K562 (cell line): ENCODE measurements around the gene PPP1R16B. TPM values are rescaled to one million over a fixed set of nuclear protein-coding genes. Genes with fewer than 3 reads are reported as not detected.

Experiments
- ATAC-seq: fragments of 200-7000 bp; cut with Tn5 transposase; 3 replicates; pipeline ENCODE4 v1.9.1; 2020; ENCODE audit warnings: moderate library complexity
- BruUV-seq: library from RNA; stranded (reverse); fragments of 400-500 nt; replicated peaks from 2 replicates; lab custom pipeline; 2021; lab: Mats Ljungman, UMichigan
- CTCF ChIA-PET: fragments of 300-600 bp; formaldehyde crosslinking; extraction: SDS; loops from one replicate; lab custom pipeline; 2021; ENCODE audit warnings: low intra/inter-chr PET ratio; lab: Yijun Ruan, JAX
- POLR2A ChIA-PET: fragments of 300-600, 350-650 bp; sonication (Branson Sonifier 250); formaldehyde crosslinking; extraction: SDS; loops from one replicate; lab custom pipeline; 2021; ENCODE audit warnings: antibody characterized with exemption, inconsistent platforms; lab: Yijun Ruan, JAX
- DNase-seq, 4 experiments: peaks; one replicate each; pipeline versions ENCODE4 v3.0.0 to v3.0.0-alpha.2; 2011 to 2018; ENCODE audit warnings: low spot score in 3 of 4, mixed read lengths in 3 of 4; ENCODE audit errors: extremely low read depth in 1 of 4
- FAIRE-seq: peaks from 2 replicates; lab custom pipeline; 2011; peaks lifted over from hg19 to GRCh38; lab: Jason Lieb, UNC
- H2AFZ ChIP-seq: 2 replicates; pipeline ENCODE4 v1.6.0; 2011; ENCODE audit warnings: low read depth, low read length, control low read depth, inconsistent platforms
- H3K27ac ChIP-seq: fragments of 200-600 bp; 3 replicates; pipeline ENCODE4 v1.8.0; 2011; ENCODE audit warnings: low read depth, mild to moderate bottlenecking, control low read depth, inconsistent platforms, low read length, moderate library complexity, mixed read lengths; ENCODE audit errors: extremely low read depth
- H3K27me3 ChIP-seq, 2 experiments: fragments of 300-600 bp in 1 of 2; 2 replicates in 1 of 2; 3 replicates in 1 of 2; pipeline versions ENCODE4 v1.6.0 to v1.8.0; 2011; ENCODE audit warnings: inconsistent platforms in 2 of 2, low read length in 2 of 2, mild to moderate bottlenecking in 1 of 2, mixed read lengths in 1 of 2, moderate library complexity in 1 of 2; ENCODE audit not compliant: control insufficient read depth in 2 of 2, insufficient read depth in 2 of 2
- H3K36me3 ChIP-seq: fragments of 300-600 bp; 3 replicates; pipeline ENCODE4 v1.8.0; 2011; ENCODE audit warnings: mild to moderate bottlenecking, low read length, inconsistent platforms; ENCODE audit not compliant: control insufficient read depth, insufficient read depth
- H3K4me1 ChIP-seq, 2 experiments: fragments of 200-600 bp in 1 of 2; replicated peaks in 1 of 2; 2 replicates in 1 of 2; 3 replicates in 1 of 2; pipeline versions ENCODE4 v1.5.1 to v1.8.0; 2011; ENCODE audit warnings: inconsistent platforms in 2 of 2, low read length in 2 of 2, mild to moderate bottlenecking in 1 of 2, mixed read lengths in 1 of 2, moderate library complexity in 1 of 2; ENCODE audit not compliant: control insufficient read depth in 2 of 2, insufficient read depth in 2 of 2
- H3K4me2 ChIP-seq: 2 replicates; pipeline ENCODE4 v1.6.1; 2011; ENCODE audit warnings: low read length, control low read depth, inconsistent platforms, mixed read lengths; ENCODE audit not compliant: insufficient read depth
- H3K4me3 ChIP-seq: fragments of 200-600 bp; sonication (generic), shearing (Covaris generic); 2 replicates; pipeline ENCODE4 v1.5.1; 2016; ENCODE audit warnings: control low read depth, inconsistent platforms
- H3K79me2 ChIP-seq: fragments of 200-600 bp; 3 replicates; pipeline ENCODE4 v1.8.0; 2011; ENCODE audit warnings: low read length, inconsistent platforms; ENCODE audit not compliant: control insufficient read depth, insufficient read depth
- H3K9ac ChIP-seq, 2 experiments: 2 replicates each; pipeline versions ENCODE4 v1.6.0 to v1.6.1; 2011; ENCODE audit warnings: low read depth in 2 of 2, low read length in 2 of 2, control low read depth in 1 of 2, inconsistent platforms in 1 of 2, mild to moderate bottlenecking in 1 of 2, mixed read lengths in 1 of 2; ENCODE audit not compliant: insufficient read depth in 1 of 2
- H3K9me1 ChIP-seq: one replicate; pipeline ENCODE4 v1.6.0; 2011; ENCODE audit warnings: inconsistent platforms, mild to moderate bottlenecking, low read length, moderate library complexity; ENCODE audit not compliant: control insufficient read depth, insufficient read depth
- H3K9me3 ChIP-seq: replicated peaks from 2 replicates; pipeline ENCODE4 v1.5.1; 2011; ENCODE audit warnings: low read depth, low read length, inconsistent platforms; ENCODE audit not compliant: control insufficient read depth, insufficient read depth
- H4K20me1 ChIP-seq: replicated peaks from 2 replicates; pipeline ENCODE4 v1.6.1; 2011; ENCODE audit warnings: low read length, inconsistent platforms, mixed read lengths; ENCODE audit not compliant: control insufficient read depth, insufficient read depth
- HINFP ChIP-seq: fragments of 450-650 bp; conservative IDR thresholded peaks from 2 replicates; pipeline ENCODE4 v1.6.1; 2016; ENCODE audit warnings: missing genetic modification characterization, low read depth, mild to moderate bottlenecking, control low read depth, missing compliant biosample characterization
- IRF2 ChIP-seq: sonication (generic); formaldehyde crosslinking; IDR thresholded peaks from 2 replicates; pipeline ENCODE4 v1.8.1; 2022; ENCODE audit warnings: mild to moderate bottlenecking, missing genetic modification reagents
- NFE2 ChIP-seq: IDR thresholded peaks from 2 replicates; pipeline ENCODE4 v1.6.1; 2014; ENCODE audit warnings: antibody characterized with exemption, low read depth
- POLR2G ChIP-seq: fragments of 200-400 bp; formaldehyde crosslinking; IDR thresholded peaks from 2 replicates; pipeline ENCODE4 v1.6.1; 2017; ENCODE audit warnings: low read depth, mild to moderate bottlenecking, antibody characterized with exemption, low read length, moderate library complexity
- RAD51 ChIP-seq: fragments of 450-650 bp; IDR thresholded peaks from 2 replicates; pipeline ENCODE4 v1.7.1; 2016; ENCODE audit warnings: low read depth, mild to moderate bottlenecking, borderline replicate concordance
- RFX1 ChIP-seq: fragments of 450-650 bp; IDR thresholded peaks from 2 replicates; pipeline ENCODE4 v1.6.1; 2016; ENCODE audit warnings: mild to moderate bottlenecking, moderate library complexity
- SRSF3 ChIP-seq: fragments of 200-400 bp; formaldehyde crosslinking; IDR thresholded peaks from 2 replicates; pipeline ENCODE4 v1.6.1; 2016; ENCODE audit warnings: mild to moderate bottlenecking, low read length, moderate library complexity; ENCODE audit not compliant: insufficient read depth
- TOE1 ChIP-seq, 2 experiments: fragments of 450-650 bp in 1 of 2; sonication (generic) in 1 of 2; formaldehyde crosslinking in 1 of 2; IDR thresholded peaks; 2 replicates each; pipeline versions ENCODE4 v1.7.1 to v1.8.0; 2016 to 2022; ENCODE audit warnings: borderline replicate concordance in 2 of 2, mild to moderate bottlenecking in 2 of 2, antibody characterized with exemption in 1 of 2, inconsistent platforms in 1 of 2, low read depth in 1 of 2, missing genetic modification reagents in 1 of 2, moderate library complexity in 1 of 2
- TRIM24 ChIP-seq, 2 experiments: fragments of 450-650 bp; IDR thresholded peaks; 2 replicates each; pipeline ENCODE4 v1.6.1; 2016
- ZBTB26 ChIP-seq: fragments of 450-650 bp; formaldehyde crosslinking; IDR thresholded peaks from 2 replicates; pipeline ENCODE4 v1.4.0; 2022; ENCODE audit warnings: missing genetic modification characterization
- ZC3H8 ChIP-seq: fragments of 450-650 bp; IDR thresholded peaks from 2 replicates; pipeline ENCODE4 v1.6.1; 2017
- ZEB2 ChIP-seq: fragments of 450-650 bp; IDR thresholded peaks from 2 replicates; pipeline ENCODE4 v1.6.1; 2016
- ZFP91 ChIP-seq: sonication (generic); formaldehyde crosslinking; IDR thresholded peaks from 2 replicates; pipeline ENCODE4 v1.8.0; 2022; ENCODE audit warnings: mild to moderate bottlenecking, missing genetic modification reagents
- WGBS: fragments of 100-300 bp; shearing (Covaris generic); methylation state at CpG from one replicate; pipeline ENCODE4 v1.1.6; 2016; ENCODE audit warnings: low coverage, mixed read lengths; ENCODE audit not compliant: insufficient coverage; ENCODE audit errors: missing lambda C conversion rate; 5-methylcytosine and 5-hydroxymethylcytosine counted together
- in situ Hi-C: fragments of 300-500 bp; cut with MboI; formaldehyde crosslinking; loops from 4 replicates; pipeline ENCODE4 v1.15.0; 2018; ENCODE audit warnings: inconsistent platforms, mixed read lengths
- intact Hi-C: fragments of 100-400 bp; cut with micrococcal nuclease; formaldehyde crosslinking; loops from 2 replicates; pipeline ENCODE4 v1.14.2; 2022
- polyA plus RNA-seq, 8 experiments: library from polyadenylated mRNA; depleted of rRNA in 4 of 8; stranded (reverse) in 5 of 8; unstranded in 3 of 8; fragments of >200 nt; fragmentation: Nextera tagmentation in 2 of 8; fragmentation: Illumina TruSeq in 1 of 8; extraction: Ambion mirVana in 2 of 8; extraction: Trizol in 1 of 8; gene quantifications; 2 replicates each; pipeline versions ENCODE4 v1.2.1 to v1.2.3, GENCODE V29; 2011 to 2014; ENCODE audit warnings: inconsistent platforms in 1 of 8, missing spikeins in 1 of 8
- total RNA-seq, 7 experiments: library from RNA; depleted of rRNA in 6 of 7; stranded (reverse); fragments of >200 nt in 6 of 7; fragmentation: Illumina TruSeq in 2 of 7; extraction: Trizol in 2 of 7; gene quantifications; 2 replicates each; pipeline versions ENCODE4 v1.2.1 to v1.2.3, GENCODE V29; 2011 to 2021; ENCODE audit warnings: low replicate concordance in 1 of 7

Gene PPP1R16B
- total and polyA plus RNA-seq, 9 of the 15 experiments (the other 6 are each of a cell fraction or from before 2014, with no cell fraction given): 1.5 to 11.5 (median 6.8) TPM

GRCh38 chr20:38961530-38962043 lies 156.1 kb downstream of the PPP1R16B start (continued):
- no peak for TF ChIP-seq TRIM24 (IDR thresholded peaks at IDR 0.05)
- TF ChIP-seq ZEB2: peak; percentile 33; the same call in 1 of the 2 replicates
- TF ChIP-seq ZFP91 (CRISPR knock-in tag): 0 out of 2 replicates have a peak, but pooled peaks have one; percentile 28

GRCh38 chr20:38962044-38962927 lies 156.8 kb downstream of the PPP1R16B start, which contains the start of gene DHX35:
Gene DHX35, plus strand, starts transcription at chr20:38962344. Its CDS starts 24 bp downstream, at chr20:38962368.
- Histone ChIP-seq H3K36me3 (peaks cover 20% of the 10 kb centered on the region; the same call in 2 of the 3 replicates), H3K9me1 (no peaks in the 10 kb centered on the region), H3K27me3 (no peaks in the 10 kb centered on the region), H2AFZ (peak within 1 kb of the TSS; percentile 86), H3K27ac (peak within 1 kb of the TSS; percentile 94), H3K4me1 (peaks cover 14 to 18% of the 10 kb centered on the region in 2 experiments; a peak in 4 of 5 replicates), H3K9me3 (no peaks in the 10 kb centered on the region), H3K9ac (peak within 1 kb of the TSS; percentile 90 to 96), H3K4me3 (peak within 1 kb of the TSS; percentile 92), H4K20me1 (no peaks in the 10 kb centered on the region), H3K4me2 (peak within 1 kb of the TSS; percentile 97), H3K79me2 (peaks cover 67% of the 10 kb centered on the region)
- CTCF ChIA-PET: interaction anchor here (2.0 kb wide), 1 partner anchor 36 kb away, joined by 10 read pairs; the partner anchor contains the start of gene FAM83D
- intact Hi-C loops: loop anchor here (1.0 to 5.0 kb wide), 3 partner anchors 35 to 215 kb away; partner anchors contain the start of genes ACTR5 and FAM83D
- in situ Hi-C loops: no loop called here
- BruUV-seq: no TSS peak
- FAIRE-seq: peak; percentile 95
- POLR2A ChIA-PET: interaction anchor here (0.7 to 3.3 kb wide), 17 partner anchors 9 to 515 kb away, joined by 3 to 46 read pairs (median 5); partner anchors contain the start of gene FAM83D
- WGBS: 1% methylated on average over 62 of the region's 70 CpGs
- DNase-seq: peak; percentile 98 to 99 (median 99)
- ATAC-seq: peak; percentile 97
- TF ChIP-seq POLR2G: peak; percentile 90
- TF ChIP-seq NFE2: no peak
- TF ChIP-seq IRF2 (CRISPR knock-in tag): no peak
- TF ChIP-seq HINFP (tag): no peak
- TF ChIP-seq ZC3H8: 0 out of 2 replicates have a peak, but pooled peaks have one; percentile 17
- TF ChIP-seq TOE1 (IDR thresholded peaks at IDR 0.05; ENCODE audit: borderline replicate concordance): peak; percentile 99
- TF ChIP-seq TOE1 (CRISPR knock-in tag; IDR thresholded peaks at IDR 0.05; ENCODE audit: borderline replicate concordance, low read depth): no peak
- peak; percentile 99 for TF ChIP-seq RAD51
- no peak for TF ChIP-seq ZBTB26 (CRISPR knock-in tag)
- no peak for TF ChIP-seq SRSF3
- TF ChIP-seq RFX1: no peak
